ENCODE data around the gene CFAP74.

Gene CFAP74

DNA sequence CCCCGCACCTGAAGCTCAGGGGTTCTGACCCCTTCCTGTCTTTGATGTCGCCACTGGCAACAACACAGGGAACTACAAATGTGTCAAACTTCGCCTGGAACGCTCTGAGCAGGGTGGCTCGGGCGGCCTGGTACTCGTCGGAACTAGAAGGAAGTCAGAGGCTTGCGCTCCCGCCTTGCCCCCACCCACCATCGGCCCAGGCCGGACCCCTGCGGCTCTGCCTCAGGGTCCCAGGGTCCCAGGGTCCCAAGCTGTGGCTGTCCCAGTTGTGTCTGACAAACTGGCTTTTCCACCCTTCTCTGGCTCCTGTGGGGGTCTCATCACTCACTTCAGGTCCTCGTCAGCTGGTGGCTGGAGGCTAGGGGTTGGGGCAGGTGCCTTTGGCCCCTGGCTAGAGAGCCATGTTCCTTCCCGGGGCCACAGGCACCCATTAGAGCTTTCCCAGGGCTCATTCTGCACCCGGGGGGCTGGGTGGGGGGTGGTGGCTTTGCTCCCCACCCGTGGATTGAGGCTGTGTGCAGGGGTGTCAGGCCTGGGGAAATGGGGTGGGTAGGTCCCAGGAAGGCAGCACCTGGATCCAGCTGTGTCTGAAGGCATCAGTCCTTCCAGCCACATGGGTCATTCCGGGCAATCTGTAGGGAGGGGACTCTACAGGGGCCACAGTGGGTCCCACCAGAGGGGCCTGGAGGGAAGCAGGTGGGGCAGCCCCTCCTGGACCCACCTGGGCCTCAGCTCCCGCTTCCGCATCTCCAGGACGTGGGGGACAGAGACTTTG is 76.5 kb downstream of the CFAP74 start:
- POLR2A ChIA-PET: no interaction called here
- no peak for DNase-seq (ENCODE audit: extremely low spot score)
- TF ChIP-seq CTCF (IDR thresholded peaks at IDR 0.05; ENCODE audit: control extremely low read depth, extremely low read depth, low read depth, missing control alignments): no peak
- CTCF ChIA-PET: no interaction called here

GRCh38 chr1:1926346-1926811 is 77.2 kb downstream of the CFAP74 start:
- ChIA-PET CTCF (no interaction called here), POLR2A (no interaction called here)
- TF ChIP-seq CTCF (IDR thresholded peaks at IDR 0.05; ENCODE audit: control extremely low read depth, extremely low read depth, low read depth, missing control alignments): no peak
- DNase-seq (ENCODE audit: extremely low spot score): no peak

- no peak for DNase-seq (ENCODE audit: extremely low spot score)
- ChIA-PET CTCF (no interaction called here), POLR2A (no interaction called here)
- TF ChIP-seq CTCF (IDR thresholded peaks at IDR 0.05; ENCODE audit: control extremely low read depth, extremely low read depth, low read depth, missing control alignments): no peak
Measured at GRCh38 chr1:1925437-1926345, 77.9 kb downstream of the CFAP74 start.

GRCh38 chr1:1924849-1925248 is 78.7 kb downstream of the CFAP74 start:
- TF ChIP-seq CTCF (IDR thresholded peaks at IDR 0.05; ENCODE audit: control extremely low read depth, extremely low read depth, low read depth, missing control alignments): no peak
- DNase-seq (ENCODE audit: extremely low spot score): no peak
- POLR2A ChIA-PET: no interaction called here
- CTCF ChIA-PET: no interaction called here

GRCh38 chr1:1924386-1924785 is 79.2 kb downstream of the CFAP74 start:
- ChIA-PET POLR2A (interaction anchor here (0.6 kb wide), 1 partner anchor 690 kb away, joined by 3 read pairs; no protein-coding TSS in a partner anchor), CTCF (interaction anchor here (0.8 kb wide), 1 partner anchor 120 kb away, joined by 3 read pairs; no protein-coding TSS in a partner anchor)
- TF ChIP-seq CTCF (IDR thresholded peaks at IDR 0.05; ENCODE audit: control extremely low read depth, extremely low read depth, low read depth, missing control alignments): no peak
- DNase-seq (ENCODE audit: extremely low spot score): no peak

GRCh38 chr1:1922956-1923833 is 80.4 kb downstream of the CFAP74 start:
- POLR2A ChIA-PET: no interaction called here
- DNase-seq (ENCODE audit: extremely low spot score): no peak
- CTCF ChIA-PET: interaction anchor here (0.8 kb wide), 1 partner anchor 122 kb away, joined by 3 read pairs; no protein-coding TSS in a partner anchor
- TF ChIP-seq CTCF (IDR thresholded peaks at IDR 0.05; ENCODE audit: control extremely low read depth, extremely low read depth, low read depth, missing control alignments): no peak
